ENCODE measurements around the gene LBHD1.
"Not testable (repeated sequence)": the region's sequence is repeated elsewhere in the genome, so short reads cannot be mapped to it uniquely, and the experiment has no call there.

LBHD1 gene

DNA sequence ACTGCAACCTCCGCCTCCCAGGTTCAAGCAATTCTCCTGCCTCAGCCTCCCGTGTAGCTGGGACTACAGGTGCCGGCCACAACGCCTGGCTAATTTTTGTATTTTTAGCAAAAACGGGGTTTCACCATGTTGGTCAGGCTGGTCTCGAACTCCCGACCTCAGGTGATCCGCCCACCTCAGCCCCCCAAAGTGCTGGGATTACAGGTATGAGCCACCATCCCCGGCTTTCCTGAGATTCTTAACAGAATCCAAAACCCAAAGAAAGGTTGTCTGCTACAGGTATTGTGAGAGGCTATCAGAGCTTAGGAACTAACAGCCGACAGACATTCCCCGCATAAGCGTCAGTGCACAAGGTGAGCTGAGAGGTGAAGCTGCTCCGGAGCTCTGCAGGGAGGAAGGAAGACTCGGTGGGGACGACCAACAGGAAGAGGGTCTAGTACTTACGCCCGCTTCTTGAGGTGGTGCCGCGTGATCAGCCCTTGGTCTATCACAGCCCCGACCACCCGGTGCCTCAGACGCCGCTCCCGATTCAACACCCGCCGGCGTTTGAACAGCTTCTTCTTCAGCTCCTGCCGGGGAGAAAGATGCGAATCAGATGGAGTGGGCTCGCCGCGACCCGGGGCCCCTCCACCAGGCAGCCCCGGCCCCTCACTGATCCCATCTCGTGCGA, 7.5 kb downstream of the LBHD1 start:
- TF ChIP-seq, protein P1, sequence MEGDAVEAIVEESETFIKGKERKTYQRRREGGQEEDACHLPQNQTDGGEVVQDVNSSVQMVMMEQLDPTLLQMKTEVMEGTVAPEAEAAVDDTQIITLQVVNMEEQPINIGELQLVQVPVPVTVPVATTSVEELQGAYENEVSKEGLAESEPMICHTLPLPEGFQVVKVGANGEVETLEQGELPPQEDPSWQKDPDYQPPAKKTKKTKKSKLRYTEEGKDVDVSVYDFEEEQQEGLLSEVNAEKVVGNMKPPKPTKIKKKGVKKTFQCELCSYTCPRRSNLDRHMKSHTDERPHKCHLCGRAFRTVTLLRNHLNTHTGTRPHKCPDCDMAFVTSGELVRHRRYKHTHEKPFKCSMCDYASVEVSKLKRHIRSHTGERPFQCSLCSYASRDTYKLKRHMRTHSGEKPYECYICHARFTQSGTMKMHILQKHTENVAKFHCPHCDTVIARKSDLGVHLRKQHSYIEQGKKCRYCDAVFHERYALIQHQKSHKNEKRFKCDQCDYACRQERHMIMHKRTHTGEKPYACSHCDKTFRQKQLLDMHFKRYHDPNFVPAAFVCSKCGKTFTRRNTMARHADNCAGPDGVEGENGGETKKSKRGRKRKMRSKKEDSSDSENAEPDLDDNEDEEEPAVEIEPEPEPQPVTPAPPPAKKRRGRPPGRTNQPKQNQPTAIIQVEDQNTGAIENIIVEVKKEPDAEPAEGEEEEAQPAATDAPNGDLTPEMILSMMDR (IDR thresholded peaks at IDR 0.05; ENCODE audit: insufficient read depth, low read depth, low read length, missing control alignments) = no peak
- DNase-seq (ENCODE audit: low read depth) = peak; percentile 86
- peak overlapping the region; percentile 94 for H3K4me3 ChIP-seq (ENCODE audit: low read depth, low read length)

DNA sequence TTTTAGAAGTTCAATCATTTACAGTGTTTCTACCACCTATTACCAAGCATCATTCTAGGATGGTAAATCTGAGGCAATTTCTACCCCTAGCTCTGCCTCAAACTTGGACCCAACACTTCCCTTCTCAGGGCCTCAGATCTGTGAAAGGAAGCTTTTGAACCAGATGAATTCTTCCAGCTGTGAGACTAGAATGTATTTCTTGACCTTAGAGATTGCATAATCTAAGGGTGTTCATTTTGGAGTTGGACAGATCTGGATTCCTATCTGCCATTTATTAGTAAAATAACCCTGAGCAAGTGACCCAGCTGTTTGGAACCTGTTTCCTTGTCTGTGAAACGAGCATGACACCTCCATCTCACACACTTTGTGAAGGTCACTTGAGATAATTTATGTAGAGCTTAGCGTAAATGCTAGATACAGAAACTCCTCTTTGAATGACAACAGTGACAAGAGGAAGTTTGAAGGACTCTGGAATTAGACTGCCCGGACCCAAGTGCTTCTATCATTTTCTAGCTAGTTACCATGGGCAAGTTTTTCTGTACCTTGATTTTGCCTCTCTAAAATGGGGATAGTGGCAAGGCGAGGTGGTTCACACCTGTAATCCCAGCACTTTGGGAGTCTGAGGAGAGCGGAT, 15.2 kb downstream of the LBHD1 start:
- TF ChIP-seq, protein P1 (IDR thresholded peaks at IDR 0.05; ENCODE audit: insufficient read depth, low read depth, low read length, missing control alignments) = no peak
- DNase-seq (ENCODE audit: low read depth) = no peak
- H3K4me3 ChIP-seq (ENCODE audit: low read depth, low read length) = no peak overlapping the region

DNA sequence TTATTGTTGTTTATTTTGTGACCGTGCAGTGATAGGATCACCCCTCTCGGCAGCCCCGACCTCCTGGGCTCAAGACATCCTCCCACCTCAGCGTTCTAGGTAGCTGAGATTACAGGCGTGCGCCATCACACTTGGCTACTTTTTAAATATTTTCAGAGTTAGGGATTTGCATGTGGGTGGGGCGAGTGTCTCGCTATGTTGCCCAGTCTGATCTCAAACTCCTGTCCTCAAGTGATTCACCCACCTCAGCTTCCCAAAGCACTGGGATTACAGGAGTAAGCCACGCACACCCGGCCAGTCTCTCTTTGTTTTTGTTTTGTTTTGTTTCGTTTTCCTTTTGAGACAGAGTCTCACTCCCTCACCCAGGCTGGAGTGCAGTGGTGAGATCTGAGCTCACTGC, 17.8 kb downstream of the LBHD1 start:
- TF ChIP-seq, protein P1 (IDR thresholded peaks at IDR 0.05; ENCODE audit: insufficient read depth, low read depth, low read length, missing control alignments) = no peak
- no peak overlapping the region for H3K4me3 ChIP-seq (ENCODE audit: low read depth, low read length)
- no peak for DNase-seq (ENCODE audit: low read depth)

DNA sequence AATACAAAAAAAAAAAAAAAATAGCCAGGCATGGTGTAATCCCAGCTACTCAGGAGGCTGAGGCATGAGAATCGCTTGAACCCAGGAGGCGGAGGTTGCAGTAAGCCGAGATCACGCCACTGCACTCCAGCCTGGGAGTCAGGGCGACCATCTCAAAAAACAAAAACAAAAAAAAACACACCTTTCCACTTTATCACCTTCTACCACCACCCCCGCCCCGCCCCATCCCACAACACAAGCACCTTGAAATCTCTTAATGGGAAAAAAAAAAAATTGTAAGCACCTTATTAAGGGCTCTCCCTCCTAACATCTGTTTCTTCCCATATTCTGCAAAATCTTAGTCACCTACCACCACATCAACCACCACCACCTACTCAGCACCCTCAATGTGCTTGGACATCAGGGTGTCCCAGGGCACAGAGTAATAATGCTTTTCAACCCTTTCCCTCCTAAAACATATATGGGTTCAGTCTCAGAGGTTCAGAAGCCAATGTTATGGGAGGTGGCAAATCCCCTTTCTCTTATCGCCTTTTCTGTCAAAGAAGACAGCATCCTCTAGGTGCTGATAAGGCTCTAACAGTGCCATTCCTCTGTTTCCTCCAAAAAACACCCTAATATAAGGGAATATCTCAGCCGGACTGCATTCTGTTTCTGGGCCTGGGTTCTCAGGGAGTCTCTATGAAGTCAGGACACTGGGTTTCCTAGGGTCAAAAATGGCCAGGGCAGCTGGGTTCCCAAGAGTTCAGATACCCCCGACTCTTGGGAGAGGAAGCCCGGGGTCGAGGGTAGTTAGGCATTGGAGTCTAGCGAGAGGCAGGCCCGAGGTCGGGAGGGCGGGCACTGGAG, 19.7 kb downstream of the LBHD1 start:
- peak overlapping the region; percentile 95 for H3K4me3 ChIP-seq (ENCODE audit: low read depth, low read length)
- no peak for DNase-seq (ENCODE audit: low read depth)
- TF ChIP-seq, protein P1 (IDR thresholded peaks at IDR 0.05; ENCODE audit: insufficient read depth, low read depth, low read length, missing control alignments) = no peak

DNA sequence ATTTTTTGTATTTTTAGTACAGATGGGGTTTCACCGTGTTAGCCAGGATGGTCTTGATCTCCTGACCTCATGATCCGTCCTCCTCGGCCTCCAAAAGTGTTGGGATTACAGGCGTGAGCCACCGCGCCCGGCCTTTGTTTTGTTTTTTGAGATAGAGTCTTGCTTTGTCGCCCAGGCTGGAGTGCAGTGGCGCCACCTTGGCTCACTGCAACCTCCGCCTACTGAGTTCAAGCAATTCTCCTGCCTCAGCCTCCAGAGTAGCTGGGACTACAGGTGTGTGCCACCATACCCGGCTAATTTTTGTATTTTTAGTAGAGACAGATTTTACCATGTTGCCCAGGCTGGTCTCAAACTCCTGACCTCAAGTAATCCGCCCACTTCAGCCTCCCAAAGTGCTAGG, 21.8 kb downstream of the LBHD1 start:
- DNase-seq (ENCODE audit: low read depth); H3K4me3 ChIP-seq (ENCODE audit: low read depth, low read length): not testable (repeated sequence)

DNA sequence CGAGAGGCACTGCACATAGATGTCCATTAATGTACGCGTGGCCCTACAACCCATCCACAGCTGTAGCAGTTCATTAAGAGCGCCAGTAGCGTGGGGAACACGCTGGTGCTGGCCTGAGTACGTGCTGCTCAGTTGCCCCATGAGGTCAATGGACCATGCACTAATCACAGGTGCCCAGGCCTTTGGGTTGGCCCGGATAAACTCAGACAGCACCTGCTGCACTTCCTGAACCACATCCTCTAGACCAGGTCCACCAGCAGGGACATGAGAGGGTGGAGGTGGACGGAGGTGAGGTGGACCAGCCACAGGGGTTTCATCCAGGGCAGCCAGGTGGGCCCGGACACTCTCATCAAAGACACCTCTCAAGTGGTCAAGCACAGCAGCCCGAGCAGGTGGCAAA, 22.6 kb downstream of the LBHD1 start:
- H3K4me3 ChIP-seq (ENCODE audit: low read depth, low read length) = no peak overlapping the region
- DNase-seq (ENCODE audit: low read depth) = no peak
- TF ChIP-seq, protein P1 (IDR thresholded peaks at IDR 0.05; ENCODE audit: insufficient read depth, low read depth, low read length, missing control alignments) = no peak

DNA sequence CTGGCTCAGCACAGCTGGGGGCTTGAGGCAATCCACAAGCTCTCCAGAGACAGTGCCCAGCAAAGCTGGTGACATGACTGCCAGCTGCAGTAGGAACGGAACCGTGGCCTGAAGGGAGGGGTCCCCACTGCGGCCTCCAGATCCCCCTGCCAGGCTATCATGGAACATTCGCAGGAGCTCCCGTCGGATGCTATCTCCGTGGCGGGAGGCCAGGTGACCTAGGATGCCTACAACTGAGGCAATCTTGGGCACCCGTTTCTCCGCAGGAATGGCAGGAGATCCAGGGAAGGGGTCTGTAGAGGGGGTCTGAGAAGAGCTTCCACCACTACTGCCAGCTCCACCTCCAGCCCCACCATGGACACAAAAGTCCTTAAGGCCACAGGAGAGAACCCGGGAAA, 23.1 kb downstream of the LBHD1 start:
- TF ChIP-seq, protein P1 (IDR thresholded peaks at IDR 0.05; ENCODE audit: insufficient read depth, low read depth, low read length, missing control alignments) = no peak

More for the DNA sequence above, 23.1 kb downstream of the LBHD1 start:
- DNase-seq (ENCODE audit: low read depth) = no peak
- no peak overlapping the region for H3K4me3 ChIP-seq (ENCODE audit: low read depth, low read length)

Data from GM12865 (cell line).